HG02678 (cell line): ENCODE data around the gene PAEP.

Experiments
- ATAC-seq: cut with Tn5 transposase; IDR thresholded peaks from one replicate; pipeline ENCODE4 v1.9.1; 2021; ENCODE audit warnings: mild to moderate bottlenecking, moderate library complexity; ENCODE audit not compliant: unreplicated experiment

PAEP gene

GRCh38 chr9:135612437-135612836, 50.9 kb downstream of the PAEP start:
- ATAC-seq, result no peak

GRCh38 chr9:135612981-135613910, 51.7 kb downstream of the PAEP start:
- no peak for ATAC-seq

GRCh38 chr9:135613946-135614805, 52.6 kb downstream of the PAEP start:
- ATAC-seq, result no peak

- ATAC-seq, result no peak
Observed at GRCh38 chr9:135614821-135615665, 53.5 kb downstream of the PAEP start.

GRCh38 chr9:135615666-135616618, 54.4 kb downstream of the PAEP start:
- ATAC-seq, result no peak
